ENCODE results near the gene HOXB13.

HOXB13 gene

GRCh38 chr17:48704361-48705248, 23.9 kb downstream of the HOXB13 start:
- no peak for DNase-seq

- DNase-seq: no peak
Observed at GRCh38 chr17:48701864-48702532, 26.6 kb downstream of the HOXB13 start.

GRCh38 chr17:48693178-48693577, 35.4 kb downstream of the HOXB13 start:
- no peak for DNase-seq

- no peak for DNase-seq
Observed at GRCh38 chr17:48692049-48692448, 36.5 kb downstream of the HOXB13 start.

GRCh38 chr17:48690655-48691054, 37.9 kb downstream of the HOXB13 start:
- DNase-seq: no peak

- no peak for DNase-seq
Observed at GRCh38 chr17:48681609-48682008, 46.9 kb downstream of the HOXB13 start.

- DNase-seq: peak; percentile 8
Observed at GRCh38 chr17:48679385-48680096, 49.0 kb downstream of the HOXB13 start.

GRCh38 chr17:48678141-48678971, 50.2 kb downstream of the HOXB13 start:
- peak; percentile 51 for DNase-seq

- no peak for DNase-seq
Observed at GRCh38 chr17:48676963-48677558, 51.5 kb downstream of the HOXB13 start.

All from fibroblast of skin of back (primary cell).